Prostate gland (tissue), 2 donors: ENCODE results near the gene UGT1A3.

Source experiments
- POLR2A ChIP-seq: fragments of 450-650 bp; IDR thresholded peaks from one replicate; pipeline ENCODE4 v1.6.1; 2016; ENCODE audit warnings: antibody characterized with exemption, mild to moderate bottlenecking
- POLR2AphosphoS5 ChIP-seq: sonication (generic); formaldehyde crosslinking; IDR thresholded peaks from one replicate; pipeline ENCODE4 v1.6.1; 2017; ENCODE audit warnings: antibody characterized with exemption
- TF ChIP-seq, protein P1 (sequence below), 4 experiments: fragments of 200-600 bp in 2 of 4; fragments of 450-650 bp in 2 of 4; sonication (generic) in 2 of 4; IDR thresholded peaks; 1 replicate in 3 of 4; 2 replicates in 1 of 4; pipeline ENCODE4 v1.5.1; 2016 to 2019; ENCODE audit warnings: antibody characterized with exemption in 4 of 4, mild to moderate bottlenecking in 2 of 4, moderate library complexity in 2 of 4

DNA sequence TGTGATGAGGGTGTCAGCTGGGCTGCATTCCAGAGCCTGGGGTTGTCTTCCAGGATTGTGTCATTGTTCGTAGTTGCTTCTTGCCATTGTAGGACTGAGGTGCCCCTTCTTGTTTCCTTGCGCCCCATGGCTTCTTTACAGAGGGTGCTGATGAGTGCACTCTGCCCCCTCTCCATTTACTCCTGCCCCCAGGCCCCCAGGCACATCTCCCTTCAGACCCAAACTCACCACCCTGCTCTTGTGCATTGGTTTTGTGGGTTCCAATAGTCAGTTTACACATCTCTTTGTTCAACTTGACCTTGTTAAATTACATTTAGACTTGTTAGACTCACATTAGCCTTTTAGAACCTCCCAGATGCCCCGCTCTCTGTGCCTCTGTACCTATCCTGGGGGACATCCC lies 92.4 kb downstream of the UGT1A3 start:
- TF ChIP-seq, protein P1, sequence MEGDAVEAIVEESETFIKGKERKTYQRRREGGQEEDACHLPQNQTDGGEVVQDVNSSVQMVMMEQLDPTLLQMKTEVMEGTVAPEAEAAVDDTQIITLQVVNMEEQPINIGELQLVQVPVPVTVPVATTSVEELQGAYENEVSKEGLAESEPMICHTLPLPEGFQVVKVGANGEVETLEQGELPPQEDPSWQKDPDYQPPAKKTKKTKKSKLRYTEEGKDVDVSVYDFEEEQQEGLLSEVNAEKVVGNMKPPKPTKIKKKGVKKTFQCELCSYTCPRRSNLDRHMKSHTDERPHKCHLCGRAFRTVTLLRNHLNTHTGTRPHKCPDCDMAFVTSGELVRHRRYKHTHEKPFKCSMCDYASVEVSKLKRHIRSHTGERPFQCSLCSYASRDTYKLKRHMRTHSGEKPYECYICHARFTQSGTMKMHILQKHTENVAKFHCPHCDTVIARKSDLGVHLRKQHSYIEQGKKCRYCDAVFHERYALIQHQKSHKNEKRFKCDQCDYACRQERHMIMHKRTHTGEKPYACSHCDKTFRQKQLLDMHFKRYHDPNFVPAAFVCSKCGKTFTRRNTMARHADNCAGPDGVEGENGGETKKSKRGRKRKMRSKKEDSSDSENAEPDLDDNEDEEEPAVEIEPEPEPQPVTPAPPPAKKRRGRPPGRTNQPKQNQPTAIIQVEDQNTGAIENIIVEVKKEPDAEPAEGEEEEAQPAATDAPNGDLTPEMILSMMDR (IDR thresholded peaks at IDR 0.05) = no peak
- no peak for TF ChIP-seq POLR2A
- TF ChIP-seq POLR2AphosphoS5 = no peak
